Activated CD8-positive, alpha-beta memory T cell treated with anti-CD3 and anti-CD28 coated beads for 48 hours (primary cell): ENCODE data around the gene RPS15.
"Not testable (repeated sequence)": the region's sequence is repeated elsewhere in the genome, so short reads cannot be mapped to it uniquely, and the experiment has no call there.

ENCODE experiments used
- DNase-seq, 3 experiments: peaks; one replicate each; pipeline ENCODE4 v3.0.0-alpha.2; 2020; ENCODE audit warnings: low read depth in 2 of 3, low spot score in 2 of 3

RPS15 gene

DNA sequence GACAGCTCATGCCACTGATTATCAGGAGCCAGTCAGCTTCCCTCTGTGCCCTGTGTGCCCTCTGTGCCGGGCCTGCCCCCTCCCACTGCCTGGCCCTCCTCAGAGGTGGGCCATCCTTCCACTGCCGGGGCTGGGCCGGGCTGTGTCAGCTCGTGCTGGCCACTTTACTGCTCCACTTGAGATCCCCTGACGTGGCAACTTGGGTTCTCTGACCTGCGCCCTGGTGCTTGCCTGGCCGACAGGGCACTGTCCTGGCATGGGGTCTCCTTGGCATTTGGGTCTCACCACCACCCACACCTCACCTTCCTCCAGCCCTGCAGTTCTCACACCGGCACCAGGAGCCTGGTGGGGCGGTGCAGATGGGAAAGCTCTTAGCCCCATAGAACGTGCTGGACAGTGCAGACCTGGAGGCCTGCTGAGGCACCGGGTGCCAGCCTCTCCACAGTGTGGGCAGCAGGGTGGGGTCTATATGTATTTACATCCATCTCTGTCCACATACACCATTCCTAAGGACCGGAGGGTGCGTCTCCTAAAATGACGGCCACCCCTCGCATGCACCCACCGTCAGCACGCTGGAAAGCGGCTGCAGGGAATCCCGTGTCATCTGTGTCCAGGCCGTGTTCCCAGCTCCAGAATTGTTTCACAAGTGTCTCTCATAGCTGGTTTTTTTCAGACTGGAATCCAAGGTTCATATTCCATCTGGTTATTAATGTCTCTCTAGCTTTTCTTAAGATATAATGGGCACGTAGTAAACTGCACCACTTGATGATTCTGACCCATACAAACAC is 19.1 kb upstream of the RPS15 start:
- DNase-seq = no peak

DNA sequence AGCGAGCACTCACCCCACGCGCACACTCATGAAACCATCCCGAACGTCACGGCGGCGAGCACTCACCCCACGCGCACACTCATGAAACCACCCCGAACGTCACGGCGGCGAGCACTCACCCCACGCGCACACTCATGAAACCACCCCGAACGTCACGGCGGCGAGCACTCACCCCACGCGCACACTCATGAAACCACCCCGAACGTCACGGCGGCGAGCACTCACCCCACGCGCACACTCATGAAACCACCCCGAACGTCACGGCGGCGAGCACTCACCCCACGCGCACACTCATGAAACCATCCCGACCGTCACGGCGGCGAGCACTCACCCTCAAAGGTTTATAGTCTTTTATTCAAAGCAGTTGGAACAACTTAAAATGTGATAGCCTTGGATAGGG is 18.1 kb upstream of the RPS15 start:
- DNase-seq = not testable (repeated sequence)

- DNase-seq = no peak
Measured at GRCh38 chr19:1420590-1420989, 17.6 kb upstream of the RPS15 start.

DNA sequence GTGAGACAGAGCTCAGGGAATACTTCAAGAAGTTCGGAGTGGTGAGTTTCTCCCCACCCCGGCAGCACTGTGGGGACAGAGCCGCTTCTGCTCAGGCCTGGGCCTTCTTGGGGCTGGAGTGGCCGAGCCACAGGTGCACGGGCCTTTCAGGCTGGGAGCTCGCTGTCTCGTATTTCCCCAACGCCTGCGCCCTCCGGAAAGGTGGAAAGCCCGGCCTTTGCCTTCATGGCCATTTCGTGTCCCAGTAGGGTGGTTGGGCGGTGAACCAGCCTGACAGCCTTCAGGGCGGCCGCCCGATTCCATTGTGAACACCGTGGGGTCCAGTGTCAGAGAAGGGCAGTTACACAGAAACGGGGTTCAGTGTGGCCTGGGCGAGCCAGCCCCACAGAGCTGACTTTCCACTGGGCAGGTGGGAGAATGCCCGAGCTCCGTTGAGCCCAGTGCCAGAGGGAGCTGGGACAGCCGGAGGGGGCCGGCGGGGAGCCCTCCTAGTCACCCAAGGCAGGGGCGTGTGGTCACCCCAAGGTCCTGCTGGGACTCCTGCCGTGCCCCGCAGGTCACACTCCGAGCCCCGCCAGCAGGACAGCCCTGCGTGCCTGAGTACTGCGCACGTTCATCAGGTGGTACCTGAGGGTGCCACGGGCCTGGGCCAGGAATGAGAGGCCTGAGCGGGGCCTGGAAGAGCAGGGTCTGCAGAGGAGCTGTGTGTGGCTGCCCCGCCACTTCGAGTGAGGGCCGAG is 16.8 kb upstream of the RPS15 start:
- no peak for DNase-seq

DNA sequence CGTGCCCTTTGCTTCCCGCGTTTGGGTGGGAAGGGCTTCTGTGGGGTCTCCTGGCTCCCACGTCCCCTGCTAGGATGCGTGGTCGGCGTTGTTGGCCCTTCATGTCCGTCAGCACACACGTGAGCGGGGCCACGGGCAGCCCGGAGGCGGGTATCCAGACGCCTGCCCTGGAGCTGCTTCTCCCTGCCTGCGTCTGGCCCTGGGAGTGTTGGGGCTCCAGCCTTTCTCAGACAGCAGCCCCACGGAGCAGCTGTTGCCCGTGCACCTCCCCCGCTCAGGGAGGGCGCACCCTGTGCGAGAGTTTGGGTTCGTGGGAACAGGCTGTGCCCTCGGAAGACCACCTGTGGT is 16.3 kb upstream of the RPS15 start:
- DNase-seq = no peak

GRCh38 chr19:1422360-1422759 is 15.8 kb upstream of the RPS15 start:
- DNase-seq = no peak

- no peak for DNase-seq
Measured at GRCh38 chr19:1422943-1423342, 15.3 kb upstream of the RPS15 start.

DNA sequence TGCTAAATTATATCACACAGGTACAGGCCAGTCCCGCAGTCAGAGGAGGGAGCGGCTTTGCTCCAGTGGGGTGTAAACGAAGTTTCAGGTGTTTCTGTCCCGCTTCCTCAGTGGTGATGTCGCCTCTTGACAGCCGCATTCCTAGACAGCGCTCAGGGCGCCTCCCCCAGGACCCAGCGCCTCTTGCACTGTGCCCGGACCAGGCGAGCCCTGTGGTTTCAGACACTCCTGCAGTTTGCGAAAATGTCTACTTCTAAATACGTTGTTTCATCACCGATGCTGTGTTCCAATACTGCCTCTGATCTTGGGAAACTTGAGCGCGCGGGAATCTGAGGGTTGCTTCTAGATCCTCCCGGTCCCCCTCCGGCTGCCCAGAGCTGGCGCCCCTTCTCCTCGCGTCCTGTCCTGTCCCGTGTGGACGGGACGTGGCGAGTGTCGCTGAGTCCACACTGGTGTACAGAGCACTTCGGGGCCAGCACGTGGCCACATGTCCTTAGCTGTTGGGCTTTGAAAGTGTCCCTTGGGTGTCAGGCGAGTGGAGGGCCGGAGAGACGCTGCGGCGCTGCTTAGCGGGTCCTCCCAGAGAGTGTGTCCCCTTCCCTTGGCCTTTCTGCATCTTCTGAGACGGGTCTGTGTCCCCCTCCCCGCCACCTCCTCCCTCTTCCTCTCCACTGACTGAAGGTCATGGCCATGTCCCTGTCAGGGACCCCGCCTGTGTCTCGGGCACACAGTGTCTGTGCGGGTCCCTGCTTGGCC is 14.6 kb upstream of the RPS15 start:
- no peak for DNase-seq

- no peak for DNase-seq
Measured at GRCh38 chr19:1424192-1424955, 13.8 kb upstream of the RPS15 start.

DNA sequence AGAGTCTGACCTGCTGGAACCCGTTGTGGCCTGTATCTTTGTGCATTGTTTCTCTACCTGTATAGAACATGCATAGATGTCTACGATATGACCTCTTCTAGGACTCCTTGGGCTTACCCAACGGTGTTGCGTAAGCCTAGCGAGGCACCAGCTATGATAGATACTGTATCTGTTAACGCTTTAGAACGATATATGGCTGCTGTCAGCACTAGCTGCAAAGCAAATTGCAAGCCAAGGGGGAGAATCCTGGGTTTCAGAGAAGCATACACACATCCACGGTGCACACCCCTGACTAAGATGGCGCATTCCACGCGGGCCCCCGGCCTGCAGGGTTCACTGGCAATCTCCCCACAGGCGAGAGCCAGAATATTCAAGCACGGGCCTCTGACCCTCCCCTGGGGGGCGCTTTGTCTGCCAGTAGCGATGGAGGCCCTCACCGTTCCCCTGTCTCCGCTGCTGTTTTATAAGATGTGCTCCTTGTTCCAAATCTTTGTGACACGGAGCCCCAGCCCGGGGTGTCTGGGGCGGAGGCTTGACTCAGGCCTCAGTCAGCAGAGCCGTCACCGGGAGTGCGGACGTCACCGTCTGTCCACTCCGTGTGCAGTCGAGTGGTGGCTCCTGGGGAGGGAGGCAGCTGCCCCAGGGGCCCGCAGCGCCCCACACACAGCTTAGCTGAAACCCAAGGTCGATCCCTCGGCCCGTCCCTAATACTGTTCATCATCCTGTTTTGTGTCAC is 12.9 kb upstream of the RPS15 start:
- no peak for DNase-seq

DNA sequence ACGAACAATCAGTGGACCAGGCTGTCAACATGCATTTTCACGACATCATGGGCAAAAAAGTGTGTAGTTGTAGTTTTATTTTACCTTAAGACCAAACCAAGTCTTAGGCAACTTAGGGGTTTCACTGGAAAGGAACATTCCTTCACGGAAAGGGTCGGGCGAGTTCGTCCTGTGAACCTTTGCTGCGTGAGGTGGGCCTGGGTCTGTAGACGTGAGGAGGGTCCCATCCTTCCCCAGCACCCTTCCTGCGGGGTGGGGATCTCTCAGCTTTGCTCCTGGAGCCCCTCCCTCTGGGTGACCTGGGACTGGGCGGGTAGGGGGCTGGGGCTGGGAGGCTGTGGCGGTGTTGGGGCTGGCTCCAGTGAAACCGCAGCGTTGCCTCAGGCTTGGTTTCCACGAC is 12.3 kb upstream of the RPS15 start:
- DNase-seq = no peak

- DNase-seq = no peak
Measured at GRCh38 chr19:1426736-1427135, 11.5 kb upstream of the RPS15 start.

DNA sequence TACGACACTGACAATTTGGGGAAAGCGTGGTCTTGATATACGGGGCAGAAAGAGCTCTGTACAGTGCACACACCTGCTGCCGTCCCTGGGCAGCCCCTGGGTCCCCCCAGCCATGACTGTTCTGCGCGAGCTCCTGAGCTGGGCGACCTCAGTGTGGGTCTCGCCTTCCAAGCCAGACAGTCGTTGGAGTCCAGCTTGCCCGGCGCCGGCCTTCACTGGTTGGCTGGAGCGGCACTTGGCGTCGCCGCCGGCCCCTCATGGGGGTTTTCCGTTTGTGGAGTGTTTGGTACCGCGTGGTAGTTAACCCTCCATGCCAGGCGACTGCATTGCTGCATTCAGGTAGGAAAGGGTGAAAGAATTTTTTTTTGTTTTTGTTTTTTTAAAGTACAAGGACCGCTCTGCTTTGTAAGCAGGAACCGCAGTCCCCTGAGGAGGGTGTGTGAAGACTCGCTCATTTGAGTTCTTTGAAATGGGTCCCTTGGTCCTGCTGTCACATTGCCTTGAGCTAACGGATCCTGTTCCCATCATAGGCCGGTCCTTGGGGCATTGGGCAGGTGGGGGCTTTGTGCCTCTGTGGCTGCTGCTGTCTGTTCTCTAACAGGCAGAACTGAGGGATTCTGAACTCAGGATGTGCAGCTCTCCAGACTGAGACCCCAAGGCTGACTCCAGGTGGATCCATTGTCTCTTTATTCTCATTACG is 10.8 kb upstream of the RPS15 start:
- DNase-seq = no peak

- no peak for DNase-seq
Measured at GRCh38 chr19:1428738-1429391, 9.3 kb upstream of the RPS15 start.

- no peak for DNase-seq
Measured at GRCh38 chr19:1429750-1430149, 8.4 kb upstream of the RPS15 start.

GRCh38 chr19:1430246-1430645 is 8.0 kb upstream of the RPS15 start:
- DNase-seq = no peak

- no peak for DNase-seq
Measured at GRCh38 chr19:1431759-1432506, 6.3 kb upstream of the RPS15 start.

DNA sequence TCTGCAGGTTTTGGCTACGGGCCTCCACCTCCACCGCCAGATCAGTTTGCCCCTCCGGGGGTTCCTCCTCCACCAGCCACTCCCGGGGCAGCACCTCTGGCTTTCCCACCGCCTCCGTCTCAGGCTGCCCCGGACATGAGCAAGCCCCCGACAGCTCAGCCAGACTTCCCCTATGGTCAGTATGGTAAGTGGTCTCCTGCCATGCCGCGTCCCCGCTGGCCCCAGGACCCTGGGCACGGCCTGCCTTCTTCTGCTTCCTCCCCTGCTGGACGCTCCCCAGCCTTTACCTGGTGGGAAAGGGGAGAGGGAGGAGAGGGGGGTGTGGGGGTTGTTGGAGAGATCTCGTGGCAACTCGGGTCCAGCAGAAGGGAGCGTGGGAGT is 5.7 kb upstream of the RPS15 start:
- DNase-seq = no peak
